SK-N-SH (cell line): Measurements from ENCODE around the gene WWC2. TPM values are rescaled to one million over a fixed set of nuclear protein-coding genes. Genes with fewer than 3 reads are reported as not detected.

ENCODE experiments used
- CTCF ChIA-PET: fragments of 300-600, 350-600 bp; formaldehyde crosslinking; extraction: SDS; loops from one replicate; lab custom pipeline; 2021; lab: Yijun Ruan, JAX
- POLR2A ChIA-PET: fragments of 350-600 bp; sonication (Branson Sonifier 250); formaldehyde crosslinking; extraction: SDS; loops from one replicate; lab custom pipeline; 2020; ENCODE audit warnings: antibody characterized with exemption, inconsistent platforms; lab: Yijun Ruan, JAX
- DNase-seq: peaks from one replicate; pipeline ENCODE4 v3.0.0; 2012
- H2AFZ ChIP-seq: fragments of 200-600 bp; sonication (generic); 2 replicates; pipeline ENCODE4 v1.8.1; 2016; ENCODE audit warnings: antibody characterized with exemption, mild to moderate bottlenecking, low read depth
- H3F3A ChIP-seq: fragments of 200-600 bp; sonication (generic); replicated peaks from 2 replicates; pipeline ENCODE3; 2016; ENCODE audit warnings: antibody characterized with exemption, mild to moderate bottlenecking; ENCODE audit not compliant: insufficient read depth
- H3K27ac ChIP-seq, 2 experiments: fragments of 200-500 bp in 1 of 2; fragments of 200-600 bp in 1 of 2; sonication (Bioruptor generic) in 1 of 2; sonication (generic), shearing (Covaris generic) in 1 of 2; 2 replicates each; pipeline versions ENCODE4 v1.5.1 to v1.6.1; 2014 to 2016; ENCODE audit warnings: low read depth in 2 of 2, inconsistent platforms in 1 of 2, low read length in 1 of 2, mild to moderate bottlenecking in 1 of 2, mixed read lengths in 1 of 2
- H3K27me3 ChIP-seq: fragments of 200-600 bp; sonication (generic), shearing (Covaris generic); 2 replicates; pipeline ENCODE4 v1.6.1; 2016; ENCODE audit warnings: mixed run types; ENCODE audit not compliant: insufficient read depth
- H3K36me3 ChIP-seq, 2 experiments: fragments of 200-500 bp in 1 of 2; fragments of 200-600 bp in 1 of 2; sonication (Bioruptor generic) in 1 of 2; sonication (generic) in 1 of 2; replicated peaks in 1 of 2; 2 replicates each; pipeline versions ENCODE3 to v1.5.1; 2014 to 2016; ENCODE audit warnings: low read length in 1 of 2, mild to moderate bottlenecking in 1 of 2; ENCODE audit not compliant: insufficient read depth in 2 of 2, control insufficient read depth in 1 of 2
- H3K4me1 ChIP-seq, 2 experiments: fragments of 200-500 bp in 1 of 2; fragments of 200-600 bp in 1 of 2; sonication (Bioruptor generic) in 1 of 2; sonication (generic), shearing (Covaris generic) in 1 of 2; 2 replicates each; pipeline versions ENCODE4 v1.5.1 to v1.6.1; 2014 to 2016; ENCODE audit warnings: low read depth in 1 of 2, low read length in 1 of 2, mixed run types in 1 of 2; ENCODE audit not compliant: insufficient read depth in 2 of 2, control insufficient read depth in 1 of 2
- H3K4me2 ChIP-seq: fragments of 200-600 bp; sonication (generic), shearing (Covaris generic); 2 replicates; pipeline ENCODE4 v1.6.1; 2017; ENCODE audit warnings: mixed run types
- H3K4me3 ChIP-seq, 2 experiments: fragments of 200-500 bp in 1 of 2; fragments of 200-600 bp in 1 of 2; sonication (Bioruptor generic) in 1 of 2; sonication (generic), shearing (Covaris generic) in 1 of 2; 2 replicates each; pipeline versions ENCODE4 v1.5.1 to v1.8.1; 2014 to 2016; ENCODE audit warnings: low read depth in 2 of 2, inconsistent platforms in 1 of 2, low read length in 1 of 2, mild to moderate bottlenecking in 1 of 2, mixed read lengths in 1 of 2, moderate library complexity in 1 of 2
- H3K79me2 ChIP-seq: fragments of 200-600 bp; sonication (generic); 2 replicates; pipeline ENCODE4 v1.8.1; 2017; ENCODE audit warnings: mild to moderate bottlenecking; ENCODE audit not compliant: insufficient read depth
- H3K9ac ChIP-seq: fragments of 200-600 bp; sonication (generic); 2 replicates; pipeline ENCODE4 v1.6.1; 2017; ENCODE audit warnings: mixed run types
- H3K9me2 ChIP-seq: fragments of 200-600 bp; sonication (generic); 2 replicates; pipeline ENCODE4 v1.6.1; 2017; ENCODE audit warnings: mixed run types
- H3K9me3 ChIP-seq: fragments of 200-600 bp; sonication (generic); 2 replicates; pipeline ENCODE4 v1.6.1; 2017; ENCODE audit warnings: mixed run types, mild to moderate bottlenecking, moderate library complexity
- H4K20me1 ChIP-seq: fragments of 200-600 bp; sonication (generic); 2 replicates; pipeline ENCODE4 v1.6.1; 2017; ENCODE audit warnings: mild to moderate bottlenecking, mixed run types; ENCODE audit not compliant: insufficient read depth
- CHD2 ChIP-seq: fragments of 150-350 bp; IDR thresholded peaks from 2 replicates; pipeline ENCODE4 v1.6.1; 2018; ENCODE audit warnings: low read length; ENCODE audit not compliant: partially characterized antibody
- FOXJ3 ChIP-seq: sonication (generic); formaldehyde crosslinking; IDR thresholded peaks from 2 replicates; pipeline ENCODE4 v1.5.1; 2020; ENCODE audit warnings: mild to moderate bottlenecking, missing genetic modification reagents
- FOXM1 ChIP-seq: IDR thresholded peaks from 2 replicates; pipeline ENCODE4 v1.4.0; 2012; ENCODE audit warnings: low read depth, mild to moderate bottlenecking
- GABPA ChIP-seq: IDR thresholded peaks from 2 replicates; pipeline ENCODE4 v1.4.0; 2012; ENCODE audit warnings: low read depth, mild to moderate bottlenecking
- IRF3 ChIP-seq: fragments of 150-350 bp; IDR thresholded peaks from 2 replicates; pipeline ENCODE4 v1.6.1; 2016; ENCODE audit warnings: mild to moderate bottlenecking, low read depth, low read length
- MAX ChIP-seq: IDR thresholded peaks from 2 replicates; pipeline ENCODE4 v1.4.0; 2012; ENCODE audit warnings: low read depth
- MXI1 ChIP-seq: IDR thresholded peaks from 2 replicates; pipeline ENCODE4 v1.6.1; 2012; ENCODE audit warnings: mild to moderate bottlenecking, low read depth, low read length, improper control_type of control experiment
- NFIC ChIP-seq: IDR thresholded peaks from 2 replicates; pipeline ENCODE4 v1.4.0; 2012; ENCODE audit warnings: borderline replicate concordance
- PBX3 ChIP-seq: IDR thresholded peaks from 2 replicates; pipeline ENCODE4; 2012
- POLR2AphosphoS5 ChIP-seq: IDR thresholded peaks from 2 replicates; pipeline ENCODE4 v1.6.1; 2012; ENCODE audit warnings: low read depth, low read length
- RCOR1 ChIP-seq: fragments of 150-350 bp; IDR thresholded peaks from 2 replicates; pipeline ENCODE4 v1.6.1; 2017; ENCODE audit warnings: antibody characterized with exemption, low read length
- RFX5 ChIP-seq: IDR thresholded peaks from 2 replicates; pipeline ENCODE4 v1.6.1; 2012; ENCODE audit warnings: mild to moderate bottlenecking, improper control_type of control experiment, low read length
- RXRA ChIP-seq: IDR thresholded peaks from 2 replicates; pipeline ENCODE4 v1.4.0; 2012; ENCODE audit warnings: low read depth, mild to moderate bottlenecking, borderline replicate concordance
- SMC3 ChIP-seq: IDR thresholded peaks from 2 replicates; pipeline ENCODE4 v1.6.1; 2012; ENCODE audit warnings: low read depth, low read length, improper control_type of control experiment
- TCF12 ChIP-seq: IDR thresholded peaks from 2 replicates; pipeline ENCODE4 v1.4.0; 2012
- TEAD4 ChIP-seq: IDR thresholded peaks from 2 replicates; pipeline ENCODE4 v1.4.0; 2012; ENCODE audit warnings: mild to moderate bottlenecking, borderline replicate concordance; ENCODE audit not compliant: insufficient read depth
- USF2 ChIP-seq: fragments of 150-350 bp; IDR thresholded peaks from 2 replicates; pipeline ENCODE4 v1.6.1; 2017; ENCODE audit warnings: antibody characterized with exemption, low read length, low read depth, borderline replicate concordance
- WGBS: methylation state at CpG from one replicate; pipeline ENCODE4 v1.1.6; 2017; ENCODE audit warnings: low lambda C conversion rate; 5-methylcytosine and 5-hydroxymethylcytosine counted together
- polyA plus RNA-seq, 3 experiments: library from polyadenylated mRNA; depleted of rRNA; stranded (reverse); fragments of >200 nt; gene quantifications; 2 replicates each; pipeline ENCODE4 v1.2.3, GENCODE V29; 2012

The WWC2 gene
- polyA plus RNA-seq, 1 of the 3 experiments (the other 2 are of a cell fraction) = 18.4 TPM

- Histone ChIP-seq H3K9me2 (no peaks in the 10 kb centered on the region), H3F3A (peaks cover 5% of the 10 kb centered on the region), H4K20me1 (peaks cover 24% of the 10 kb centered on the region), H3K4me2 (no peak overlapping the region), H3K27me3 (no peaks in the 10 kb centered on the region), H3K36me3 (no peaks in the 10 kb centered on the region), H3K9me3 (no peaks in the 10 kb centered on the region), H3K9ac (no peak overlapping the region), H3K27ac (no peak overlapping the region), H3K4me1 (peaks cover 6 to 27% of the 10 kb centered on the region in 2 experiments; a peak in 2 of 4 replicates)
- TF ChIP-seq POLR2AphosphoS5 = no peak
- no peak for TF ChIP-seq USF2
- no peak for TF ChIP-seq TEAD4
- TF ChIP-seq TCF12 = no peak
- no peak for TF ChIP-seq FOXM1
- no peak for TF ChIP-seq MAX
- TF ChIP-seq, all 33 proteins: peak for 0
- ChIA-PET CTCF (no interaction called here), POLR2A (no interaction called here)
- H3K79me2 ChIP-seq = peaks cover 96% of the 10 kb centered on the region
- H2AFZ ChIP-seq = no peak overlapping the region
- no peak overlapping the region for H3K4me3 ChIP-seq
- no peak for DNase-seq
Measured at GRCh38 chr4:183170894-183171293, 71.8 kb downstream of the WWC2 start.

GRCh38 chr4:183171484-183172267, 72.6 kb downstream of the WWC2 start:
- peaks cover 95% of the 10 kb centered on the region for H3K79me2 ChIP-seq
- H2AFZ ChIP-seq = no peak overlapping the region
- H4K20me1 ChIP-seq = peaks cover 24% of the 10 kb centered on the region
- H3K4me2 ChIP-seq = no peak overlapping the region
- ChIA-PET CTCF (no interaction called here), POLR2A (no interaction called here)
- DNase-seq = no peak
- peaks cover 6% of the 10 kb centered on the region for H3F3A ChIP-seq
- no peak overlapping the region for H3K4me3 ChIP-seq
- H3K27me3 ChIP-seq = no peaks in the 10 kb centered on the region
- no peak overlapping the region for H3K9ac ChIP-seq
- TF ChIP-seq MXI1 (no peak), NFIC (no peak)
- TF ChIP-seq, all 33 proteins: peak for 0
- no peak overlapping the region for H3K27ac ChIP-seq
- 70% methylated on average over 4 of the region's 4 CpGs for WGBS
- H3K4me1 ChIP-seq = peaks cover 6 to 26% of the 10 kb centered on the region in 2 experiments; a peak in 2 of 4 replicates
- no peaks in the 10 kb centered on the region for H3K9me3 ChIP-seq
- no peaks in the 10 kb centered on the region for H3K36me3 ChIP-seq
- no peaks in the 10 kb centered on the region for H3K9me2 ChIP-seq

GRCh38 chr4:183172881-183173280, 73.8 kb downstream of the WWC2 start:
- H3K27ac ChIP-seq = no peak overlapping the region
- H3K36me3 ChIP-seq = no peaks in the 10 kb centered on the region
- no peaks in the 10 kb centered on the region for H3K9me3 ChIP-seq
- ChIA-PET POLR2A (no interaction called here), CTCF (no interaction called here)
- peaks cover 24% of the 10 kb centered on the region for H4K20me1 ChIP-seq
- no peak overlapping the region for H3K9ac ChIP-seq
- no peak overlapping the region for H3K4me3 ChIP-seq
- H3F3A ChIP-seq = peaks cover 6% of the 10 kb centered on the region
- no peak for DNase-seq
- no peaks in the 10 kb centered on the region for H3K9me2 ChIP-seq
- peaks cover 94% of the 10 kb centered on the region for H3K79me2 ChIP-seq
- H3K4me1 ChIP-seq = peaks cover 6 to 31% of the 10 kb centered on the region in 2 experiments; a peak in 3 of 4 replicates
- no peak overlapping the region for H2AFZ ChIP-seq
- no peaks in the 10 kb centered on the region for H3K27me3 ChIP-seq
- H3K4me2 ChIP-seq = no peak overlapping the region
- WGBS = 87% methylated on average over 1 of the region's 1 CpG
- TF ChIP-seq RFX5 (no peak), IRF3 (no peak), SMC3 (no peak), RXRA (no peak), GABPA (no peak), USF2 (no peak), CHD2 (no peak), POLR2AphosphoS5 (no peak), MXI1 (no peak), FOXJ3 (CRISPR knock-in tag) (no peak), RCOR1 (no peak), PBX3 (no peak), FOXM1 (no peak)
